Eye (tissue), 1 donor: ENCODE data around the gene COBLL1.
A peak's percentile ranks its signal among the peaks of the same experiment; 100 is the strongest.
"Not testable (repeated sequence)": the region's sequence is repeated elsewhere in the genome, so short reads cannot be mapped to it uniquely, and the experiment has no call there.

Experiments used
- DNase-seq: peaks from one replicate; pipeline ENCODE4 v3.0.0-alpha.2; 2015

Gene COBLL1

DNA sequence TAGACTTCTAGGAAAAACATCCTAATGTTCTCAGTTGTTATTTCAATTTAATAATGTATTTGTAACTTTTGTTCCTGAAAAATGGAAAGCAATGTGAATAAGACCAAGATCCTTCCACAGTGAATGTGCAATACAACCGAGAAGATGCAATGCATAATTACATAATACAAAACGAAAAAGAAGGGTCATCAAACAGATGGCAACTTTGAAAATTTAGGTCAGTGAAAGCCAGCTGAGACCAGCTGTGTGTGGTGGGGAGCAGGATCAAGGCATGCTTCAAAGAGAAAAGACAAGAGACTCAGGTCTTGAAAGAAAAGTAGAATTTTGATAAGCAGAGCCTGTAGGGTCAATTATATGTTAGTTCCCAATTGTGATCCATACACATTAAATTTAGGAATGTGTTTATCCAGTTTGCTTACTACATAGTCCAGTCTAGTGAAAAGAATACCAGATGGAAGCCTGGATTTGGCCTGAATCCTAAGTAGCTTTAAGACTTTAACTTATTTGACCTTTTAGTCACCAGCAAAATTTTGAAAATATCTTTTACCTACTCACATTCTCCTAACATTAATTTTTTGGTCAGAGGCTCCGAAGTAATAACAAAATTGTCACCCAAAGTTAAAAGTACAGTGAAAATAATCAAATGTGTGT lies 93.7 kb downstream of the COBLL1 start:
- peak; percentile 49 for DNase-seq

DNA sequence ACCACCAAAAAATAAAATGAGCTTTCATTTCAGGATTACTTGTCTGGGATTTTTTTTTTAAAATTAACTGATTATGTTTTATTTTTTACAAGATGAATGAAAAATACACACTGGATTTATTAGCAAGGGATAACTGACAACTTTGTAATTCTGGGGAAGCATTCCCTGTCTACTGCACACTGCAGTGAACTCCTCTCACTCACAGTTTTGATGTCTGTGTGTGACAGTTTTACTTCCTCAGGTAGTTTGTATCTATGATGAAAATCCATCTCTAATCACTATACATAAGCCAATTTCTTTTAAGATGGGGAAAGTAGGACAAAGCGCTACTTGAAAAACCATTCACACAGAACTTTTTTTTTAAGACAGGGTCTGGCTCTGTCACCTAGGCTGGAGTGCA lies 94.5 kb downstream of the COBLL1 start:
- DNase-seq: no peak

DNA sequence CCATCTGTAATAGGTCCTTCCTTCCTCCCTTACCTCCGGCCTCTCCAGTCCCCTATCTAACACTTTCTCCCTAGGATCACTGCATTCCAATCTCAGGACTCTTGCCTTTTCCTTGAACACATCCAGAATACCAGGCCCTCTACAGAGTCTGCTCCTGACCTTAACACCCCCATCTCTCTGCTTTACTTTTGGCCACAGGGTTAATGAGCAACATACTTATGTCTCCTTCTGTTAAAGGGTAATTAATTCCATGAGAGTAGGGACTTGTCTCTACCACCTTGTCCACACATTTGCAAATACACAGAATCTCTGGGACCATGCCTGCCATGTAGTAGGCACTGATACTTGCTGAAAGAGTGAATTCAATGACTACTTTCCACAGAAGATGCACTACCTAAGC lies 94.9 kb downstream of the COBLL1 start:
- DNase-seq: no peak

DNA sequence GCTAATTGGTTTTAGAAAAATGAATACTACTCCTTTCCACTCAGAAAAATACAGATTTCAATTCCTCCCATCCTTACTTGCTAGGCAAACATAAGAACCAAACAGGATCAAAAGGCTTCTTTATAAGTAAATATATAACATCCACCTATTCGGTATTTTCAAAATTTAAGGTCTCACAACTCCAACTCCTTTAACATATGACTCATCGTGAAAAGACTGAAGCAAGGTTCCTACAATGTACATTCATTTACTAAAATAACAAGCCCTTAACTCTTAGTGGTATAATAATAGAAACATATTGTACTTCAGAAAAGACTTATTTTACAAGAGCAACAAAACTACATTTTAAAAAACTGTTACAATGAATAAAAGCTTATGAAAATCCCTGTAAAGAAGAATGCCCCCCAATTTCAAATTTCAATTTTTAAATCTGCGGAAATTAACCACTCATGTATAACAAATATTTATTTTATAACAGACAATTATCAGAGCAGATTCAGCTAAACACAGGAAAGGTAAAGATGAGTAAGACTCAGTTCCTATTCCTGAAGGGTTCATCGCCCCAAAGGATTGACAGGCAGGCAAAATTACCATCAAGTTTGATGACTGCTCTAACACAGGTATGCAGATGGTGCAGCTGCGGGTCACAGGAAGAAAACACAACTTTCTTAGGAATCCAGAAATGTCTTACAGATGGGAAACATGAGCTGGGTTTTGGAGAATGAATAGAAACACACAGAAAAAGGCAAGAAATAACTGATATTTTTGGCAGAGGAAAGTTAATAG lies 96.4 kb downstream of the COBLL1 start:
- no peak for DNase-seq

DNA sequence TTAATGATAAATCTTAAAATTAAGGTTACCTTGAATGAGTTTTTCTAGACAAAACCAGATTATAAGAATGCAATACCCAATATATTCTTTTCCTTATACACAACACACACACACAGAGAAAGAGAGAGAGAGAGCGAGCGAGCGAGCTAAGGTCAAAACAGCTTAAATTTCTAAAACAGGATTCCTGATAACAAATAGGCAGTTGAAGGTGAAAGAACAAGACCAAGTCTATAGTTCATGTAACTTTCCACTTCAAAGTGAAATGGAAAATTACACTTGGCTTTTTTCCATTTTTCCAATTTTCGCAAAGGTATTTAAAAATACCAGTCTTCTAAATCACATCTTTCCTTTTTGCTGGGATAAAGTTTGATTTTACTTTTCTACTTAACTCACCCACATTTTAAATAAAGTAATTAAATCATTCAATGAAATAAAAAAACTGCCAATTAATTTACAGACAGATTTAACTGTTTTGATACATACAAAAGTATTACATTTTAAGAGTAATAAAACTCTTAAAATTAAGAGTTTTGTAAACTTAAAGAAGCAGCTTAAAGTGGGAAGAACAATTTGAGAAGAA lies 98.8 kb downstream of the COBLL1 start:
- no peak for DNase-seq

DNA sequence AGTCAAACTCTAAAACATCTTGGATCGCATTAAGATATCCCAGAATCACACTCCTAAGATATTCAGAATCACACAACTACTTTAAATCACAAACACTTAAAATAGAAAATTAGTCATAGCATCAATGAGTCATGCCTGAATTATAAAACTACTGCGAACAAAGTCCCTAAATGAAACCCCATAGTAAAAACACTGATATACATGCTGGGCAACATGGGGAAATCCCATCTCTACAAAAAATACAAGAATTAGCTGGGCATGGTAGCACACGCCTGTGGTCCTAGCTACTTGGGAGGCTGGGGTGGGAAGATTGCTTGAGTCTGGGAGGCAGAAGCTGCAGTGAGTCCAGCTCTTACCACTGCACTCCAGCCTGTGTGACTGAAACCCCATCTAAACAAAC lies 101.7 kb downstream of the COBLL1 start:
- DNase-seq: no peak

DNA sequence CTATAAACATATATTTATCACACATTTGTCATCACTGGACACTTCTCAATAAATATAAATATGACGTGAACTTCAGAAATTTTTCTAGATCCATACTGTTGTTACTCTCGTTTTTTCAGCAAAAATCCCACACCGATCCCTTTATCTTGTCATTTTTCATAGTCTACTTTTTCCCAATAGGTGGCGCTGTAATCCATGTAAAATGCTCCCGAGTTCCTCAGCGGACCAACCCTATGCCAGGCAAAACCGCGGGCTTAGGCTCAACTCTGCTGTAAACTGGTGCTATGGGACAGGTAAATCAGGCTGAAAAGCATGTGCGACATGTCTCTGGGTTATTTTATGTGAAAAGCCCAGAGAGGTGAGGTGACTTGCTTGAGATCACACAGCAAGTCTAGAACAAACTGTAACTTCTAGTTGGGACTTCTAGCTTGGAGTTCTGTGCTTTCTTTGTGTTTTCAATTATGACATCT lies 104.0 kb downstream of the COBLL1 start:
- peak; percentile 88 for DNase-seq

DNA sequence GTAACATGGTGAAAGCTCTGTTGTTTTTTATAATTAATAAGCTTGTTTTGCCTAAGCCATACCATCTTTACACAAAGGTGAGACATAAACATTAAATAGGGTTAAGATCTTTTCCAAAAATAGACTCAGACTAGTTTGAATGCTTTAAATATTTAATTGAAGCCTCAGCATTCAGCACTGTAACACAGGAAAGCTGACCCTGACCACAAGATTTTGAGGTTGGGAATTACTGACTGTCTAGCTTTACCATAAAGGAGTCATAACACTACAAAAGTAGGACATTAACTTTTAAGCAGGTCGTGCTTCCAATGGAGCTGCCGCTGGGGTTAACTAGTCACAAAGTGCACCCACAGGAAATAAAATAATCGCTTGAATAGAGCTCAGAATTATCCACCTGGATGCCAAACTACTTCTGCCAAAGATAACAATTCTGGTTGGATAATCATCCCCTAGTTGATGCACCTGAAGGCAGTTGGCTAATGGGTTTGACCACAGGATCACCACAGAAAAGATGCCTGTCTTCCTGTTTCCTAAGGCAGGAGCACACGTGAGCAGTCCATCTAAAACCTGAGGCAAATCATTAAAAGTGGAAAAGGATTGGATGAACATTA lies 106.2 kb downstream of the COBLL1 start:
- DNase-seq: no peak

DNA sequence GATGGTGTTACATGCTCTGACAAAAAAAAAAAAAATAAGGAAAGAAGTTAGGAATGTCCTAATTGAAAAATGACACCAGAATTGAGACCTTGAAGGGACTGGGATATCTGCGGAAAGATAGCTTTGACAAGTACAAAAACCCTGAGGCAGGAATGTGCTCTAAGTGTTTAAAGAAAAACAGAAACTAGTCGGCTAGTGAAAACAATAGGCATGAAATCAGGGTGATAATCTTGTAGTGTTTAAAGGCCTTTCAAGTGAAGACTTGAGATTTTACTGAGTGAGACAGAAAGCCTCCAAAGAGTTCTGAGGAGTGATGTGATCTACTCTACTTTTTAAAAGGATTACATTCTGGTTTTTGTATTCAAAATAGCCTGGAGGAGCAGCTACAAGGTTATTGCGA lies 107.4 kb downstream of the COBLL1 start:
- peak; percentile 6 for DNase-seq

DNA sequence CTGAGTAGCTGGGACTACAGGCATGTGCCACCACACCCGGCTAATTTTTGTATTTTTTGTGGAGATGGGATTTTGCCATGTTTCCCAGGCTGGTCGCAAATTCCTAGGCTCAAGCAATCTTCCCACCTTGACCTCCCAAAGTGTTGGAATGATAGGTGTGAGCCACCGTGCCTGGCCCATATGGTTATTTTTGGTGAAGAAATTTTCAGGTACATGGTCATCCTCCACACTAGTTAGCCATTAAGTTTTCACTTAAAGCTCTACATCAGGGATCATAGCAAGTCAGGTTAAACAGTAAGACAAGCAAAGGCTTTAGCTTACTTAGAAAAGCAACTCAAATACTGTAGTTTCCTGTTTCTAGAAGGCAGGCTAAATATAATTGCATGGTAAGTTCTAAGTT lies 116.1 kb downstream of the COBLL1 start:
- no peak for DNase-seq

DNA sequence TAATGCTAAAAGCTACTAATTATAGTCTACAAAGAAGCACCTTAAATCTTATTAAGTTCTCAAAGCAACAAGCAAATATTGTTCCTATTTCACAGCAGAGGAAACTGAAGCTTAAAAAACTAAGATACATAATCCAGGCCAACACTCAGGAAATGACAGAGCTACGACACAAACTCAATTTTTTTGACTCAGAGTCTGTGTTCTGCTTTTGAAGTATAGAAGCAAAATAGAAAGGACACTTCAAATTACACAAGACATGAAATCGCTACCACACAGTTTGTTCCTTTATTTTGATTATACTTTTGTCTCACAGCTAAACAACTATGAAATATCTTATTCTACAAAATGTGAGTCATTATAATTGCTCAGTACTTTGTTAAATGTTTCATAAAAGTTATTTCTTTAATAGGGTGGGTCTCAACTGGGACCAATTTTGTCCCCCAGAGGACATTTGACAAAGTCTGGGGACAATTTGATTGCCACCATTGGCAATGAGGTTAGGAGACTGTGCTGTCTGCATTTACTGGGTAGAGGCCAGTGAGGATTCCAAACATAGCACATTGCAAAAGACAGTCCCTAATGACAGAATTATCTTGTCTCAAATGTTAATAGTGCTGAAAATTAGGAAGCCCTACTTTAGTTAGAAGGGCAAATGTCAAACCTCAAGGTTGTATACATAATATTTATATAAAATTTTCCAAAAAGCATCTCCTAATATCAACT lies 118.8 kb downstream of the COBLL1 start:
- no peak for DNase-seq

DNA sequence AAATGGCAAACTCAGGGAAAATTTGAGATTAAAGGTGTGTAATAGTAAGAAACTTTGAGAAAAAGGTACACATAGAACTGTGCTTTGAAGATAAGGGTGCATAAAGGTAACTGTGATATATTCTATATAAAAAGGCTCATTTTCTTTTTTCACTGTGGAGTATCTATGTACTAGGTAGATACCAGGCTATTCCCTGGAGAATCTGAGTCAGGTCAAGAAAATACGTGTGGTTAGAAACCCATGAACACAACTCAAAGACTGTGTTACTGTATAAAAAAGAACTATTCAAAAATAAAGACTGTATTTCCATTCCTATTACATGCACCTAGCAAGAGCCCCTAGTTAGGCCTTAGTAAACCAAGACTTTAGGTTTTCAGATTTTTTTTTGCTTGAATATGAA lies 120.2 kb downstream of the COBLL1 start:
- no peak for DNase-seq

DNA sequence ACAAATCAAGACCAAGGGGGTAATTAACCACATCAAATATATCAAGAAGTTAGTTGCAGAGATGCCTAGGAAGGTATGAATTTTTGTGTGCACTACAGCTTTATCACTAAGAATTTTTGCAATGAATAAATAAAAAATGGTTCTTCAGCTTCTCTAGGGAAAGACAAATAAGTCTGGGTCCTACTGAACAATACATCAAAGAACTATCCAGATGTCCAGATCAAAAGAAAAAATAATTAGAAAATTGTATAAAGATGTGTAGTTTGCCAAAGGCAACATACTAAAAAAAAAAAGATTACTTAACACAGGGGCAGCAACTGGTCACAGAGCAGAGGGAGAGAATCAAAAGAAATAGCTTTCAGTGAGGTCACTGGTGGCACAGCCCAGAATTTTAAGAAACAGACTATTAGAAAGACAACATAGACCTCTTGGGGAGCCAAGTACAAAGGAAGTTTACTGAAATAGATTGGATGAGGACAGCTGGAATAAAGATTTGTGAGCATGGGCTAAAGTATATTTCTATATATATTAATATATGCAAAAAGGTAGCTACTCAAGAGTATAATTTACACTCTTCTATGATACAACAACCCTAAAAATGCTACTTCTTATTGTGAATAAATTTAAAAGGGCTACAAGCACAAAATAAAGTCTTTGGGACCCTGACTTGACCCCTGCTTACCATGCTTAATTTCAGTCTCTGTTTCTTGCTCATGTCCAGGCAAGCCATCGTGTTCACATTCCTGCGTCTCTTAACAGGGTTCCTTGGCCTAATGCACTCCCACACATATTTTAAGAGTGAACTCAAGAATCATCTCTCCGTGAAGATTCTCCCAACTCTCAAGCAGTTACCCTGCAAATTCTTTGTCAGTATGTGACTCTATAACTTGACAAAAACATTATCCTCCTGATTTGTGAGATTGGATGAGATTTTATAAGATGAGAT lies 121.4 kb downstream of the COBLL1 start:
- DNase-seq: no peak

DNA sequence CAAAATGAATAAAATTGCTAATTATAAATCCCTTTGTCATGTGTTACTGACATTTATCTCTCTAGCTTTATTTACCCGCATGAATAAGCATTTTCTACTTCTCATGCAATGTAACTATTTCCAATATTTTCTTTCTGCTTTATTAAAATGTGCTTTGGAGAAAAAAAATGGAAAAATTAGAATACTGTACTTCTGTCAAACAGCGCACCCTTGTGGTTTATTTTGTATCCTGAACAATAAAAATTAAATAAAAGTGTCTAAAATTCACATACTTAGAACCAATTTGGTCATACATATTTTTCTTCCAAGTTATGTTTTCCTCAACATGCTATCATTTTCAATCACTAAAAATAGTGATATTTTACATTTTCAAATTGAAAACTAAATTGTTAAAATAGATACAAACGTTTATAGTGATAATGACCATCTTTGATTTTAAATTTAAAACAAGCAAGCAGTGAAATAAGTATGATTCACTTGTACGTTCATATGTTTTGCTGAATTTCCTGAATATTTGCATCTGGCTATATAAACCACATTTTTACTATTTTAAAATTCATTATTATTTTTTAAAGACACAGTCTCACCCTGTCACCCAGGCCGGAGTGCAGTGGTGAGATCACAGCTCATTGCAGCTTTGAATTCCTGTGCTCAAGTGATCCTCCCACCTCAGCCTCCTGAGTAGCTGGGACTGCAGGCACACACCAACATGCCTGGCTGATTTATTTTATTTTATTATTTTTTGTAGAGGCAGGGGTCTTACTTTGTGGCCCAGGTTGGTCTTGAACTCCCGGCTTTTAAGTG lies 124.4 kb downstream of the COBLL1 start:
- peak; percentile 64 for DNase-seq

DNA sequence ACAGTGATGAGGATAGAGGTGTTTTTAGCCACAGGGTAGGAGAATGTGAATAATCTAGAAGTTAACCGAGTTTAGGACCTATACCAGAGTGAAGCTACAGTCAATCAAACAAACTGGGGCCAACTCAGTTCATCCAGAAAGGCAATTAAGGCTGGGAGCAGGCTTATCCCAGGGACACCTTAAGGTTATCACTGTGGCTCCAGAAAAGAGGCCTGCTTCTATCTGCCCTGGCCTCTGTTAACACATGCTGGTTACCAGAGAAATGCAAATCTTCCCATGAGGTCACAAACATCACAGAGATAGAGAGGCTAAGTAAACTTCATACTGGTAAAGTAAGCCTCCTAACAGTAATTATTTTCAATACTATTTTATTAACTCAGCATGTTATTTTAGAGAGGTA lies 127.2 kb downstream of the COBLL1 start:
- DNase-seq: no peak

DNA sequence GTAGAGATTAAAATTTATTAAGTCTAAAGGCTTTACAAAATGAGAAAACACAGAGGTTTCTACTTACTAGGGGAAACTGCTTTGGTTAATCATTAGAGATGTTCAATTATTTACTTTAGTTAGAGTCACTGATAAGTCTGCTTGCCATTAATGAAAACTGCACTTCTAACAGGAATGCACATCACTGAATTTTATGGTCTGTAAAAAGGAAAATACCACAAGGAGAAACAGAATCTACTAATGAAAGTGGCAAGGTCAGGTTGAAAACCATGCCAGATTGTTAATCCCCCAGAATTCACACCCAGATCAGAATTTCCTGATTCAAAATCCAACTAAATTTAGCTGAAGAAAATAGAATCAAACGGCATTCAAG lies 129.9 kb downstream of the COBLL1 start:
- no peak for DNase-seq

DNA sequence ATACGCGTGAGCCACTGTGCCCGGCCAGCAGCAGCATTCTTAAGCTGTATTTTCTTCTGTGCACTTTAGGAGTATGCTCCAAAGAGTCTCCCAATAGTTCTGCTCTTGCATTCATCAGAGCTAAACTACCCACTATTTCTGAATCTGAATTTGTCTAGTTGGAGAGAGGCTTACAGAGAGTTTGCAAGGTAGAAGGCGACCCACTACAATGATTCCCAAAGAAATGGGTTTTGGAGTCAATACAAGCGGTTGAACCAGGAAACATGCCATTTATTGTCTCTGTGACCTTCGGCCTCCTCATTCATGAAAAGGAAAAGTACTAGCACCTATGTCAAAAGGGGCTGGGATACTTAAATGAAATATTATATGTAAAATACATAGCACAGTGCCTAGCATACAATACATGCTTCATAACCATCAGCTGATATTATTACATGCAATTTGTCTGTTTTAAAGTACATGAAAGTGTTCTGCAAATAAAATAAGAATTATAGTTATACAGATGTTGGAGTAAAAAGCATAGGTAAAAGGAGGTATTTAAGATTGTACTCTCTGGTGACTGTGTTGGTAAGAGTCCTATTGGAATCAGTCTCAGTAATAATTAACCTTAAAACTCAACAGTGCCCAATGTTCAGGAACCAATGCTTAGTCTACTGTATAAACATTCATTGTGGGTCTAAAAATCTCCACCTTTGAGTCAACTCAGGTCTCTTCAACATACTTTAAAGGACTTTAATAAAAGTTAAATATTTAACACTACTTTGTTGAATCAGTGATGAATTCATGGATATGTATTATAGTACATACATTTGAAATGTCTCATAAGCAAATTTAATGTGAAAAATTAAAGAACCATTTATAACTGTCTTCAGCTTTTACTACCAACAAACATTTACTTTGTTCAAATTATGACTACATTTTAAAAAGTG lies 130.5 kb downstream of the COBLL1 start:
- no peak for DNase-seq

DNA sequence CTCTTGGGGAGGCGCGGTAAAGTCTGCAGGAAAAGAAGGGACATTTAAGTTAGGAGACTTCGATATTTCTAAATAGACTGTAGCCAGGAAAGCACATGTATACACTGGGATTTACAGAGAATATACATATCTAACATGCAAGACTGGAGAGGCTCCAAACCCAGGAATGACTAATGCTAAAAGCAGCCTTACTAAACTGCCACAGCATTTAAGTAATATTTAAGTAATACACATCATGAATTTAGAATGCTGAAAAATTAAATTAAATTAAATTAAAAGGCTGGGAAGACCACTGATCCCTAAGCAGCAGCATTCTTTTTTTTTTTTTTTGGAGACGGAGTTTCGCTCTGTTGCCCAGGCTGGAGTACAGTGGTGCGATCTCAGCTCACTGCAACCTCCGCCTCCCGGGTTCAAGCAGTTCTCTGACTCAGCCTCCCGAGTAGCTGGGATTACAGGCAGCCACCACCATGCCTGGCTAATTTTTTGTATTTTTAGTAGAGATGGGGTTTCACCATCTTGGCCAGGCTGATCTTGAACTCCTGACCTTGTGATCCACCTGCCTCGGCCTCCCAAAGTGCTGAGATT lies 131.3 kb downstream of the COBLL1 start:
- DNase-seq: not testable (repeated sequence)

DNA sequence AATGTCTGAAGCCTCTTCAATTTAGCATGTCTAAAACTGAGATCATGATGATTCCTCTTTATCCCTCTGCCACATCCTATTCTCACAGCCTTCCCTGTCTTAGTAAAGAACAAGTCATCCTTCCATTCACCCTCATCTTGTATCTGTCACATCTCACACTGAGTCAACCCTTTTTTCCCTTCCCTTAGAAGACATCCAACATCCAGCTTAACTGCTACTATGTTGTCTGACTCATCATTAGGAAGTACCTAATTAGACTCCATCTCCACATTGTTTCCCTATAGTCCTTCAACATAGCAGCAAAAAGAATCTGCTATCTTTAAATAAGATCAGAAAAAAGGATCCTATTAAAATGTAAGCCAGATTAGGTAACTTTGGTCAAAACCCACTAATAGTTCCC lies 135.1 kb downstream of the COBLL1 start:
- no peak for DNase-seq
